HT1080 (cell line): ENCODE measurements around the gene H2BK1. TPM values are rescaled to one million over a fixed set of nuclear protein-coding genes. Genes with fewer than 3 reads are reported as not detected.
A peak's percentile ranks its signal among the peaks of the same experiment; 100 is the strongest.

ENCODE experiments used
- DNase-seq: peaks from one replicate; pipeline ENCODE4 v3.0.0-alpha.2; 2015; ENCODE audit warnings: low read depth
- polyA plus RNA-seq, 2 experiments: library from polyadenylated mRNA; depleted of rRNA; stranded (reverse); fragments of >200 nt; gene quantifications; 2 replicates each; pipeline ENCODE4 v1.2.3, GENCODE V29; 2015
- total RNA-seq: library from RNA; depleted of rRNA; stranded (reverse); fragments of >200 nt; shearing (Covaris generic); gene quantifications from 2 replicates; pipeline ENCODE4 v1.2.3, GENCODE V29; 2014; rRNA removed

The H2BK1 gene
- not detected in 2 replicates for total RNA-seq
- not detected in 2 replicates for polyA plus RNA-seq (2015; cell fraction: cytosol; rRNA removed)
- not detected in 2 replicates for polyA plus RNA-seq (2015; cell fraction: nucleus; rRNA removed)

DNA sequence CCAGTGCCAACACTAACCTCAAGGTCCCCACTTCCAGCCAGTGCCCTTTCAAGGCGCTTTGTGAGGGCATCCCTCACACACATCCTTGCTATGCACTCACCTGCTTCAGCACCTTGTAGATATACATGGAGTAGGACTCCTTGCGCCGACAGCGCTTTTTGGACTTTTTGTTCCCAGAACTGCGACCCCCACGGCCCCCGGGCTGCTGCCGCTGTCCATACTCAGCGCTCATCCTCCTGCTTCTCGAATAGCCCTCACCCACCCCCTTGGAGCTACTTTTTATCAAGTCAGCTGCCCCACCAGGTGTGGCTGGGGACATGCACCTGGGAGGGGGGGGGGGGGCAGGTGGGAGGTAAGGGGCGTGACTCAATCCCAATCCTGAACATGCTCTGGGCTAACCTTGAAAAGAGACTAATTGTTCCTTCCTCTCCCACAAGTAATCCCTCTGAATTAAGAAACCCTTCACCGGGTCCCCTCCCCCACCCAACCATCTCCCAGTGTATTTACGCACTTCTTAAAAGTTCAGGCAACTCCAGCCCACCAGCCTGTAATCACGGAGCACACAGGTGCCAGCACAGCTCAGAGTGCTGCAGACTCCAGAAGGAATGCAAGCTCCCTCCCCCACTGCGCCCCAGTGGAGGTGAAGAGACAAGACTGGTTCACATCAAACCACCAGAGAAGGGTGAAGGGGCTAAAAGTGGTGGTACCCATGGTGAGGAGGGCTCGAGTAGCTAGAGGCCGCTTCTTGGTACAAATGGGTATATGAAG lies at the start of gene H2BK1:
H2BK1 (minus strand) TSS at position 402 of the 768 bp plus-strand sequence; CDS start at position 232, 170 bp downstream.
- no peak for DNase-seq

DNA sequence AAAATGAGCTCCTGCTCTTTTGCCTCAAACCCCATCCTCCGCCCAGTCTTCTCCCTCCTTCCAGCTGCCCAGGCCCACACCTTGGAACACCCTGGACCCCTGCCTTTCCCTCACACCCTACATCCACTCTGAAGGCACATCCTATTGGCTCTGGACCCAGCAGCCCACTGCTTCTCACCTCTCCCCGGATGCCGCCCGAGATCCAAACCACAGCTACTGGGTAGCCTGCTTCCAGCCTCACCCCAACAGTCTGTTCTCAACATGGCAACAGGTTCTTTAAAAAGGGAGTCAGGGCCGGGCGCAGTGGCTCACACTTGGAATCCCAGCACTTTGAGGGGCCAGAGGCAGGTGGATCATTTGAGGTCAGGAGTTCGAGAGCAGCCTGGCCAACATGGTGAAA lies 47.7 kb upstream of the H2BK1 start:
- DNase-seq: no peak

DNA sequence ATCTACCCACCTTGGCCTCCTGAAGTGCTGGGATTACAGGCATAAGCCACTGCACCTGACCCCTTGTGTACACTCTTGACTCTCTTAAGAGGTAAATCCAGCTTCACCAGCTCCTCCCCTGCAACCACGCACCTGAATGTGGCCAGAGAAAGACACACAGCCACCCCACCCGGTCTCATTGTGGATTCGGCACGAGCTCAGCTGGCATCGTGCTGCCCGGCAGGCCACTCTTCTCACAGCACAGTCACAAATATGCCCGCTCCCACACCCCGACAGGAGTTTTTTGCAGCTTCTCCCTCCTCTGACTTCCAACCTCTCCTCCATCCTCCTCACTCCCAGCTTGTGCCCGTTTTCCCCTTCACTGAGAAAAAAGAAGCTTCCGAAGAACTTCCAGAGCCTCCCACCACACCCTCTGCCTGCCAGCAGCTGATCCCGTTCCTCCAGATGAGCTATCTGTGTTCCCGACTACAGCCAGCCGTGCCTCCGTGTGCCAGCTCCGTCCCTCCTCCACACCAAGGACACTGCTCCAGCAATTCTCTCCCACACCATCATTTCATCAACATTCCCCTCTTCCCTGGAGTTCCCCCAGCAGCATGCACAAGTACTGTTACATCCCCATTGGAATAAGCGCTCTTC lies 46.2 kb upstream of the H2BK1 start:
- DNase-seq: no peak

DNA sequence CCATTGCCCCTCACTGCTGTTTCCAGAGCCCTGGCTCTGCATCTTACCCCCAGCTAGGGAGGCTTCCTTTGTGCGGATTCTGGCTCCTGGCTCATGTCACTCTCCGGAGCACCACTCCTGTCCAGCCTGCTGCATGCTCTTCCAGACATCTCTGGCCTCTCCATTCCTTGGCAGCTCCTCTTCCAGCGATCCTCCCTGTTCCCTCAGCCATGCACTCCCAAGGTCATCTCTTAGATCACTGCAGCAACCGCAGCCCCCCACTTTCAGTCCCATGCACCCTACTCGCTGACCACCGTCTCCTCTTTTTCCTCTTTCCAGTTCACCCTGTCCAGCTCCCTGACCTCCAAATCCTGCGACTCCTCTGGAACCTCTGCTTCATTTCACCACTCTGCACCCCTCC lies 45.1 kb upstream of the H2BK1 start:
- DNase-seq: no peak

DNA sequence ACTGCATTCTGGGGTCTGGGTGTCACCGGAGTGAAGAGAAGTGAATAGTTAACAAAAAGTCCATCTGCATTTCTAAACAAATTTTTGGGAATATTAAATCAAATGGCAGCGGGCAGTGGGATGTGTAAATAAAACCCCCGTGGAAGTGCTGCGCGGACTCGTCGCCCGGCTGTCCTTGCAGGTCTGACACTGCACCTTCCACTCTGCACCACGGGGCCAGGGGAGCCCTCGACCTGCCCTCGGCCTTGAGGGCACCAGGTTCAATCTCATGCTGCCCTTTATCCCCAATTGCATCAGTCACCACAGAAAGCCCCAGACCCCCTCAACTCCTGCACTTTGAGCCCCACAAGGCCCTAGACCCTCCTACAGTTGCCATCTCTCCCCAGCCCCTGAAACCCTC lies 44.6 kb upstream of the H2BK1 start:
- DNase-seq: no peak

DNA sequence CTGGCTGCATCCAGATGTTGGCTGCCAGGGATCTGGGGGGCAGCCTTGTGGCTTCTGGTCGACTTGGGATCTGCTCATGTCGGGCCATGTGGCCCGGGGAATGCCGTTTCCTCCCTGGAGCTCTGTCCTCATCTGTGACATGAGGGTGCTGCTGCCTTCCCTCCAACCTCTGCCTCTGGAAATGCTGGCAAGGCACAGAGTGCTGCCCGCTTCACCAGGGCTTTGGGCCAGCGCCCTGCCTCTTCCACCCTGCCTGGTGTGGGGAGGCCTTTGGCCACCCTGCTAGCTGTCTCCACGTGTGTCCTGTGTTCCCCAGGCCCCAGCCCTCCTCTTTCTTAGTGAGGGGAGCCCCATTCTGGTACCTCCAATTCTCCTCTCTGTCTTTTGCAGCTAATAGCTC lies 44.0 kb upstream of the H2BK1 start:
- no peak for DNase-seq

DNA sequence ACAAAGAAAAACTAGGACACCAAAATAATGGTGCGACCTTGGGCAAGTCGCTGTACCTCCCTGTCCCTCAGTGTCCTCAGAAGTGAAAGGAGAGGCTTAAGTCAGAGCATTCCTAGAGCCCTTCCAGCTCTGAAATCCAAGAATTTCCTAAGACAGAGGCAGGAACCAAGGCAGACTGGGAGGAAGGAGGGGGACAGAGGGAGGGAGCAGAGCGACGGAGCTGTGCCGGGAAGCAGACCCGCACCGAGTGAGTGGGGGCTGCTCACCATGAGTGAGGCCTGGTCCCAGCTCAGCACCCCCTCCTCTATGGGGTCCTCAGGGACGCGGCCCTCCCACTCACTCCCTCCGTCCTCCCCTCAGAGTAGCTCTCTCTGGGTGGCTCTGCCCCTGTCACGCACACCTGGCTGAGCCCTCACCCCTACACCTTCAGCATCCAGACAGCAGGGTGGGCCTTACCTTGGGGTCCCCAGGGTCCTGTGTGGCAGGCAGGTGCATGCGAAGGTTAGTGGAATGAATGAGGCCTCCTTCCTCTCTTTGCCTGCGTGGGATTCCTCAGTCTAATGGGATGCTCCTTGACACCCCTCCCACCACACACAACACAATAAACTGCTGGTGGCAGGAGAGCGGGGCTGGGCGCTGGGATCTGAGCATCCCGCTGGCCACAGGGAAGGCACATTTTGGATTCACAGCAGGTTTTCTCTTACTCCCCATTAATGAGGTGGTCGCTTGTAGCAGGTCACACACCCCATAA lies 42.8 kb upstream of the H2BK1 start:
- DNase-seq: no peak

DNA sequence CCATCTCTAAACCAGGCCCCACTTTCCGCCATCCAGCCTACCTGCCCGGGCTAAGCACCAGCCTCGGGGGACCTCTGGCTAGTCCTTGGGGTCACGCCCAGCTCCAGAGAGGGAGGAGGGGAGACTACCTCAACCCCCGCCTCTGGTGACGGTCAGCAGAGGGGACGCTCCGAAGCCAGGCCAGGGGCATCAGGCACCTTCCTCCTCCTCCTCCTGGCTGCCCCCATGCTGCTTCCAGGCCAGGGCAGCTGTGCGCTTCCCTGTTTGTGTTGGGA lies 42.2 kb upstream of the H2BK1 start:
- no peak for DNase-seq

DNA sequence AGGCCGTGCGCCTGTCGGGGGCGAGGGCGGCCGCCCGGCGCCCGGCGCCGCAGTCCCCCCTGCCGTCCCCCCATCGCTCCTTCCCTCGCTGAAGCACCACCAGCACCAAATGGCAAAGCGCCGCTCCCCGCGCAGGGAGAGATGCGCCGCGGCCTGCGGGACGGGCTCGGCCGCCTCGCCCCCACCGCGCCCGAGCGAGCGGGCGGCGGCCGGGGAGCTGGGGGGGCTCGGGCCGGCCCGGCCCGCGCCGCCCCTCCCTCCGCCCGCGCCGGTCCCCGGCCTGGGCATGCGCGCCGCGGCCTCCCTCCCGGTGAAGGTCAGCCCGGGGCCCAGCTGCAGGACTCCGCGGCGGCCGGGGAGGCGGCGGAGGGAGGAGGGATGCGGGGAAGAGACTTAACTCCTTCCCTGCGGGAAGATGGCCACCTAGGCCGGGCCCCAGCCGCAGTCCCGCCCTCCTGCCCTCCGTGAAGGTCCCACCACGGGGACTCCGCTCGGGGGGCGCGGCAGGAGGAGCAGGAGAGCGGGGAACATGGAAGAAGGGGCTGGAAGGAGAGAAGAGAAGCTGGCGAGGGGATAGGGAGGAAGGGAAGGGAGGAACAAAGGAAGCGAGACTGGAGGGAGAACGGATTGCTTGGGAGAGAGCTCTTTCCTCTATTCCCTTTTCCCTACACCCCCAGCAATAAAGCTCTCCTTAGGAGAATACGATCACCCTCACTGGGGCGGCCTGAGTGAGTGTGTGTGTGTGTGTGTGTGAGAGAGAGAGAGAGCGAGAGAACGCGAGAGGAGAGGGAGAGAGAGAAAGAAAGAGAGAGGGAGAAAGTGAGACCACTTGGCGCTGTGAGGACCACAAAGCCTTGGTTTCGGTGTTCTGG lies 41.6 kb upstream of the H2BK1 start:
- peak; percentile 43 for DNase-seq

DNA sequence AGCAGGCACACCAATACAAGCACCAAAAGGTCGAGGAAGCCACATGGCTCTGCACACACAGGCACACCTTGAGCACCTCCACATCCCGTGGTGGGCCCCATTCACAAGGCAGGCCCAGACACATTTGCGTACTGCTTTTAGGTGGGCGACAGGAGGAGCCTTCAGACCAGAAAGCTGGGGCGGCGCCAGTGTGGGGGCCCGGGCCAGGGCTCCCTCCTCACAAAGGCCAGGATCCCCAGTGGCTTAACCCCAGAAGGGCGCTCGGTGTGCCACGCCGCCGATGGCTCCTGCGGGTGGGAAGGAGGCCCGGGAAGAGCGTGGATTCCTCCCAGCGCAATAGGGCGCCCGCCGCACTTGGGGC lies 41.0 kb upstream of the H2BK1 start:
- DNase-seq: no peak

DNA sequence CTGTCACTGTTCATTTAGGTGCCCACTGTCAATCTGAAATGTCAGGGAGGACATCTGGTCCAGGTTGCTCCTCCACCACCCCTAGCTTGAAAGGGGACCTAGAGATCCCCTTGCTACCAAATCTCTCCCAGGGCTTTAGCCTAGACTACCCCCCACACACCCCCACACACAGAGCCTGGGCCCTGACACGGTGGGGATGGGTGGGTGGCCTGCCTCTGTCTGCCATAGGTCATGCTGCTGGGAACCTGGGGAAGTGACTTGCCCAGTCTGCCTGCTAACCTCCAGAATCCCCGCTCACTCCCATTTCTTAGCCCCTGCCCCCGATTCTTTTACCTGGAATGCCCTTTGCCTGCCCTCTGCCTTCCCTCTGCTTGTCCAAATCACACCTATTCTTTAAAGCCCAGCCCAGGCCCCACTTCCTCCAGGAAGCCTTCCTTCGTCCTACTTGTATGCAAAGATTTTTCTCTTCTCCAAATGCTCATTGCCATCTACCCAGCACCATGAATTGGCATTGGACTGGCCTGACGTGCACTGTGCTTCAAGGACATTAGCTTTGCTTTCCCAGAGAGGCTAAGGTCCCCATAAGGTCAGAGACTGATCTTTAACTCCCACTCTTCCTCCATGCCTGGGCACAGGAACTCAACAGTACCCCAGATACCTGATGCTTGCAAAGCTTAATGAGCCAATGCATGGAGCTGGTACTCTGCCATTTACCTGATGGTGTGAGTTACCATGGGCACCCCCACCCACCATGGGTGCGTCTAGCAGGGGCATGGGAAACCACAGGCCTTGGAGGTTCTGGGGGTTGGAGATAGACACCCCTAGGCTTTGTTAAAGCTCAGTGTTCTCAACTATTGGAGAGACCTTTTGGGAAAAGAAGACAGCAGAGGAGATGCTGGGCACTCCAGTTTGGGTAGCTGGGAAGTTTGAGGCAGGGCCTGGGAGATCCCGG lies 40.2 kb upstream of the H2BK1 start:
- DNase-seq: no peak

DNA sequence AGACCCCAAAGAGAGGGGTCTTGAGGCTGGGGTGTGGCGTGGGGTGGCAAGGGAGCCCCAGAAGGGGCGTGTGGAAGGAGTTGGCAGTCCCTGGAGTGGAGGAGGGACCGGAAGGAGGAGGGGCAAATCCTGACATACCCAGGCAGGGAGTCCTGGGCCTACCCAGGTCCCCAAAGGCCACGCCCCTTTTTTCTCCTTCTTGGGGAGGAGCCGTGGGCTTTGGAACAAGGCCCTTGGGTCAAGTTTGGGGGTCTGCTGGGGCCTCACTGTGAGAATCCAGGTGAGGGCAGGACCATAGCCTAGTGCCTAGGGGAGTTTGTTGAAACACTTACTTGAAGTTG lies 39.4 kb upstream of the H2BK1 start:
- DNase-seq: no peak

DNA sequence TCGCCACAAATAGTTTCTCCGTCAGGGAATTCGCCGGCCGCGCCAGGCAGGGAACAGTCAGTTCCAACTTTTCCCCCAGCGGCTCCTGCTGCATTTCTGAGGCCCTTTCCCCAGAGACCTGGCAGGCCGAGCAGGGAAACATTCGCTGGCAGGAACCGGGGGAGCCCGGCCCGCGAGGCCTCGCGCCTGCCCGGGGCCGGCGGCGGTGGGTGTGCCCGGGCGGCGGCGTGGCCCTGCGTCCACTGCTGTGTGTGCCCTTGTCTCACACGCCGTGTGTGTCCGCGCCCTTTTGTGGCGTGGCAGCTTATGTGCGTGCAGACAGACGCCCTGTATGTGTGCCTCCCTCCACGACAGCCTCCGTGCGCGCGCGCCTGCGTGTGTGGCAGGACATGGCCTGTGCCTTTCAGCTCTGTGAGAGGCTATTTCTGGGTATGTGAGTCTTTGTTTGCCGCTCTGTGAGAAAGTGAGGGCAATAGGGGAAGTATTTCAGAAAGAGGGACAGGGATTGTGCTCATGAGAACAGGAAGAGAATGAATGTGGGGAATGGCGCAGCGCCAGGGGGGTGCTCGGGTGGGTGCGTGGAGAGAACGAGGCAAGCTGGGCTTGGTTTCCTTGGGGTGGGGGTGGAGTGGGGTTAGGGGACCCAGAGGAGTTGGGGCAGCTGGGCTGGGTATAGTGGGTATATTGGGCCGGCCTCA lies 38.9 kb upstream of the H2BK1 start:
- no peak for DNase-seq

DNA sequence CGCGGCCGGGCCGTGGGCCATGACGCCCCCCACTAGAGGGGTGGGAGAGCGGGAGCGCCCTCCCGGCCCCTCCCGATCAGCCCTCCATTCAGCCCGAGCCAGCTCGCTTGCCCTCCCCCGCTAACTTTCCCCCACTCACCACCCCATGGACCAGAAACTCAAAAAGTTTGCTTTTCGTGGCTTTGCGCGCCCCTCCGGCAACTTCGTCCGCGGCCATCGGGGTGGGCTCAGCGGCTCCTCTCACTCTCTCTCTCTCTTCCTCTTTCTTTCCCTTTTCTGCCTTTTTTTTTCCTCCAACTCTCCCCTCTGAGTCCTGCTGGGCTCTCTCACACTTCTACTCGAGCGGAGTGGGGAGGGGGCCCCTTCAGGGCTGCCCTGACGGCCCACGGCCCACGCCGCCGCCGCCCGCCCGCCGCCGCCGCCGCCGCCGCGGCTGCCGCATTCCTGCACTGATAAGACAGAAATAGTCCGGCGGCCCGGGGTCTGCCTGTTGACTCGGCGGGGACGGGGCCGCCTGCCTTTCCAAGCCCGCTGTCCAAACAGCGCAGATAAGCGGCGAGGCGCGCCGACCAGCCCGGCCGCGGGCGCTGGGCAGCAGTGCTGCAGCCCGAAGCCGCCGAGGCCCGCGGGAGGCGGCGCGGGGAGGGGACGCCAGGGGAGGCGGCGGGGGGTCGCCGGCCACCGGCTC lies 38.2 kb upstream of the H2BK1 start, which contains the start of gene SMARCD3:
SMARCD3 (minus strand) TSS at position 349 of the 688 bp plus-strand sequence; CDS start at position 217, 132 bp downstream.
- DNase-seq: peak; percentile 26

DNA sequence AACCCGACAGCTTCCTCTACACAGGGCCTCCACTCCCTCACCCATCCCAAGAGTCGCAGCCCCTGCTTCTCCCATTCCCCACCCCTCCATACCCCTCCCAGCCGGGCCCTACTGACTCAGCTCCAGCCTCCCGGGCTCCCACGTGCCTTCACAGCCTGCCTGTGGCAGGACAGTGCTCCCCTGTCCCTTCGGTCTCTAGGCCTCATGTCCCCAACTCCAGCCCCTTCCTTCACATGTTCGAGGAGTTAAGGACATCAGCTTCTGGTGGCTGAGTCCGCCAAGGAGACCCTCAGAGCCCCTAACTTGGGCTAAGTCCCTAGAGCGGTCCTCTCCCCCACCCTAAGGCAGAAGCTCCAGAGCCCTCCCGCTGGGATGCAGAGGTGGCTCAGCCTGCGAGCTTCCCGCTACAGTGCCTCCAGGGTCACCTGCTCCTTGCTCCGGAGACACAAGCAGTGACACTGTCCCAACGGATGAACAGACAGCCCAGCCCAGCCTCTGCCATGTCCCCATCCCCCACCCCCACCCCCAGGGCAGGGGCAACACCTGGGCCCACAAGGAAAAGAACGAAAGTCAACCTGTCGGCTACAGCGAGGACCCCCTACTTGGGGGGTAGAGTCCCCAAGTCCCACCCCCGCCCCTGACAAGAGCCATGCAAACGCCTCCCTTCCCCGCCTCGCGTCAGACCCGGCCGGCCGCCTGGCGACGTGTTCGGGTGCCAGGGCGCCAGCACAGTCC lies 37.5 kb upstream of the H2BK1 start:
- DNase-seq: no peak

DNA sequence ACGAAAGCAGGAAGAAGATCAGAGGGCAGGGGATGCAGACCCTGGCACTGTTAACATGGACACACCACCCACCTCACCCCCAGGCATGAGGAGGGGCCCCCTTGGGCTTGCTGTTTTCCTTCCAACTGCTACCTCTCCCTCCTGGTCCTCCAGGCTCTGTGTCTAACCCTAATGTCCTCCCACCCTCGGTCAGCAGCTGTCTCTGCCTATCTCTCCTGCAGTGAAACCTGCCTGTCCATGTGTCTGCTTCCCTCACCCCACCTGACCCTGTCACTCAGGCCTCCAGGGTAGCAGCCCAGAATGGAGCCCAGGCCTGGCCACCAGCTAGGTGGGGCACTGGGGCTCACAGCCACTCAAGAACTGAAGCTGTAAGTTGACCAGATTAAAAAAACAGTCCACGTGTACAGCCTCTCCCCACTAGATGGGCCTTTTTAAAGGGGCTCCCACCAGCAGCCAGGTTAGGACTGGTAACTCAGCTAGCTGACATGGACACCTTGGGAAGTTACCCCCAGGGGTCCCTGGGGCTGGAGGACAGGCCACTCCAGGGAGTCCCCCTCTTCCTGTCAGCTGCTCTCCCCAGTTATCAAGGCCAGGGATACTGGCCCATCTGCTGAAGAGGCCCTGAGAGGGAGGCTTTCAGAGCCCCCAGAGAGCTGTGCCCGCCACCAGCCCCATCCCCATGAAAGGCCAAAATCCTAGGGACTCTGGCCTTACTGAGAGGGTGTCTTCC lies 36.7 kb upstream of the H2BK1 start:
- DNase-seq: no peak

DNA sequence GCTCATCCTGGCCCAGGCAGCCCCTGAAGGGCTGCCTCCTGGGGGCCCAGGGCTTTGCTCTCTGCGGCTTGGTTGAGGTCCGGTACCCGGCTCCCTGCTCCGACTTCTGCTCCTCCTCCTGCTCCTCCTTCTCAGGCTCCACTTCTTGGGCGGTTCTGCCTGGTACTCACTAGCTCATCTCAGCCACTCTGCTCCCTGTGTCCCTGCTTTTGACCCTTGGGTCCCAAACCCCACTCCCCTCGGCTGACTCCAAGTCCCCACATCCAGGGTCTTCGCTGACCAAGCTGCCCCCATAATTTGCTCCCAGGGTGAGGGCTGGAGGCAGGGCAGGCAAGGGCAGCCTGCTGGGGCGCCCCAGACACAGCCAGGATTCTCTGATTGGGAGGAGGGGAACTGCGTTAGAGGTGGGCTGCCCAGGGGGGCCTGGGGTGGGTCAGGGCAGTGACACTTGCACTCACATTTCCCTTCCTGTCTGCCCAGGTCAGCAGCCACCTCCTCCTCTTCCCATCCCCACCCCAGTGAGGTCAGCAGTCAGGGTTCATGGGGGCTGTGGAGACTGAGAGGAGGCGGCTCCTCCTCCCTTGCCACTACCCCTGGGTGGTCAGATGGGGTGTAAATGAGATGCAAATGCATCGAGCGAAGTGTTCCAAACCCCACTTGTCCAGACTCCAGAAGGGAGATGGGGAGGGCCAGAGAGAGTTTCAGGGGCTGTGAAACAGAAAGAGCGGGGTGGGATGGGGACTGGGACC lies 36.0 kb upstream of the H2BK1 start:
- no peak for DNase-seq
